Smooth muscle cell (in vitro differentiated cells): Measurements from ENCODE around the gene APOLD1. TPM values are rescaled to one million over a fixed set of nuclear protein-coding genes. Genes with fewer than 3 reads are reported as not detected.

Experiments used
- DNase-seq: peaks from one replicate; lab custom pipeline; 2025; ENCODE audit not compliant: unreplicated experiment; lab: John Stamatoyannopoulos, UW
- H2AFZ ChIP-seq: fragments of 200-600 bp; sonication (generic); 2 replicates; pipeline ENCODE4 v1.6.0; 2016; ENCODE audit warnings: antibody characterized with exemption, low read depth, mild to moderate bottlenecking
- H3F3A ChIP-seq: fragments of 200-600 bp; sonication (generic); 2 replicates; pipeline ENCODE4 v1.6.0; 2017; ENCODE audit warnings: antibody characterized with exemption, low read depth
- H3K27ac ChIP-seq: fragments of 200-600 bp; sonication (generic); 2 replicates; pipeline ENCODE4 v1.5.1; 2016; ENCODE audit warnings: low read depth, mild to moderate bottlenecking
- H3K27me3 ChIP-seq: fragments of 200-600 bp; sonication (generic); 2 replicates; pipeline ENCODE4 v1.6.1; 2016; ENCODE audit warnings: low read depth, mild to moderate bottlenecking
- H3K36me3 ChIP-seq: fragments of 200-600 bp; sonication (generic); 2 replicates; pipeline ENCODE4 v1.5.1; 2016; ENCODE audit warnings: low read depth
- H3K4me1 ChIP-seq: fragments of 200-600 bp; sonication (generic); 2 replicates; pipeline ENCODE4 v1.5.1; 2016; ENCODE audit warnings: low read depth
- H3K4me2 ChIP-seq: fragments of 200-600 bp; sonication (generic); 2 replicates; pipeline ENCODE4 v1.6.0; 2016; ENCODE audit warnings: mild to moderate bottlenecking
- H3K4me3 ChIP-seq: fragments of 200-600 bp; sonication (generic); 2 replicates; pipeline ENCODE4 v1.5.1; 2016; ENCODE audit warnings: mild to moderate bottlenecking
- H3K79me2 ChIP-seq: fragments of 200-600 bp; sonication (generic); 2 replicates; pipeline ENCODE4 v1.6.0; 2016; ENCODE audit warnings: low read depth, mild to moderate bottlenecking
- H3K9ac ChIP-seq: fragments of 200-600 bp; sonication (generic); 2 replicates; pipeline ENCODE4 v1.6.0; 2016; ENCODE audit warnings: low read depth
- H3K9me3 ChIP-seq: fragments of 200-600 bp; sonication (generic); replicated peaks from 2 replicates; pipeline ENCODE4 v1.5.1; 2016; ENCODE audit warnings: low read depth
- H4K20me1 ChIP-seq: fragments of 200-600 bp; sonication (generic); 2 replicates; pipeline ENCODE4 v1.6.0; 2016; ENCODE audit warnings: low read depth
- WGBS: methylation state at CpG from one replicate; pipeline ENCODE4 v1.1.7; 2016; ENCODE audit warnings: low lambda C conversion rate; 5-methylcytosine and 5-hydroxymethylcytosine counted together
- polyA plus RNA-seq: library from polyadenylated mRNA; unstranded; fragments of >200 nt; fragmentation: Nextera tagmentation; extraction: Ambion mirVana; gene quantifications from 2 replicates; pipeline ENCODE4 v1.2.1, GENCODE V29; 2016
- total RNA-seq: library from RNA; depleted of rRNA; stranded (reverse); fragments of >200 nt; gene quantifications from 2 replicates; pipeline ENCODE4 v1.2.3, GENCODE V29; 2014
- TF ChIP-seq, protein P1 (sequence below): fragments of 200-600 bp; sonication (generic); IDR thresholded peaks from 2 replicates; pipeline ENCODE4 v1.5.1; 2017; ENCODE audit warnings: borderline replicate concordance, mild to moderate bottlenecking, antibody characterized with exemption; ENCODE audit not compliant: insufficient read depth, poor library complexity, severe bottlenecking

The APOLD1 gene
- total and polyA plus RNA-seq, 2 experiments from 2014 or later, result 0.99 to 1.8 TPM

DNA sequence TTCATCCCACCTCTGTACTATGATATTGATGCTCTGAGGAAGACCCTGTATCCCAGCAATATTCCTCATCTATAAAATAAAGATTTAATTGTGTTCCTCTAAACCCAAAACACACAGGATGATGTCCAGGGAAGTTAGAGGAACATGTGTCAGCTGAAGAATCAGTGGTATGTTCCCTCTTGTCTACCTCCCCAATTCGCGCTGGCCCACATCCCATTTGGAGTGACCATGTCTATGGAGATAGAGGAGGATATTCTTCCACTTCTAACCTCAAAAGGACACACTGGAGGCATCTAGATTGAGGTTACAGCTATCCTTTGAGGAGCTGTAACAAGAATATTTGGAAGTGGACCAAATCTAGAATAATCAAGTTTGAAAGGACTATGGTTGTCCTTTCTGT is 1.3 kb upstream of the APOLD1 start:
- 98% methylated on average over 2 of the region's 2 CpGs for WGBS
- H3K9ac ChIP-seq, result no peak overlapping the region

GRCh38 chr12:12786351-12786705 is 869 bp downstream of the APOLD1 start:
- WGBS, result 47% methylated on average over 4 of the region's 4 CpGs
- Histone ChIP-seq H3K27ac (peak overlapping the region; percentile 19), H3F3A (peaks cover 9% of the 10 kb centered on the region), H3K27me3 (no peaks in the 10 kb centered on the region), H3K4me3 (peak overlapping the region; percentile 55), H2AFZ (peak overlapping the region; percentile 95), H3K9me3 (no peaks in the 10 kb centered on the region), H3K9ac (peak overlapping the region; percentile 29), H3K4me2 (peak overlapping the region; percentile 87), H4K20me1 (no peaks in the 10 kb centered on the region), H3K79me2 (no peaks in the 10 kb centered on the region), H3K36me3 (no peaks in the 10 kb centered on the region), H3K4me1 (peaks cover 15% of the 10 kb centered on the region)
- TF ChIP-seq, protein P1, sequence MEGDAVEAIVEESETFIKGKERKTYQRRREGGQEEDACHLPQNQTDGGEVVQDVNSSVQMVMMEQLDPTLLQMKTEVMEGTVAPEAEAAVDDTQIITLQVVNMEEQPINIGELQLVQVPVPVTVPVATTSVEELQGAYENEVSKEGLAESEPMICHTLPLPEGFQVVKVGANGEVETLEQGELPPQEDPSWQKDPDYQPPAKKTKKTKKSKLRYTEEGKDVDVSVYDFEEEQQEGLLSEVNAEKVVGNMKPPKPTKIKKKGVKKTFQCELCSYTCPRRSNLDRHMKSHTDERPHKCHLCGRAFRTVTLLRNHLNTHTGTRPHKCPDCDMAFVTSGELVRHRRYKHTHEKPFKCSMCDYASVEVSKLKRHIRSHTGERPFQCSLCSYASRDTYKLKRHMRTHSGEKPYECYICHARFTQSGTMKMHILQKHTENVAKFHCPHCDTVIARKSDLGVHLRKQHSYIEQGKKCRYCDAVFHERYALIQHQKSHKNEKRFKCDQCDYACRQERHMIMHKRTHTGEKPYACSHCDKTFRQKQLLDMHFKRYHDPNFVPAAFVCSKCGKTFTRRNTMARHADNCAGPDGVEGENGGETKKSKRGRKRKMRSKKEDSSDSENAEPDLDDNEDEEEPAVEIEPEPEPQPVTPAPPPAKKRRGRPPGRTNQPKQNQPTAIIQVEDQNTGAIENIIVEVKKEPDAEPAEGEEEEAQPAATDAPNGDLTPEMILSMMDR, result no peak
- DNase-seq, result no peak

More for the DNA sequence above, 1.3 kb upstream of the APOLD1 start:
- Histone ChIP-seq H3K27ac (no peak overlapping the region), H3F3A (peaks cover 9% of the 10 kb centered on the region), H3K27me3 (no peaks in the 10 kb centered on the region), H3K36me3 (no peaks in the 10 kb centered on the region), H4K20me1 (no peaks in the 10 kb centered on the region), H2AFZ (no peak overlapping the region), H3K79me2 (no peaks in the 10 kb centered on the region), H3K4me2 (no peak overlapping the region), H3K4me3 (no peak overlapping the region), H3K4me1 (peaks cover 13% of the 10 kb centered on the region), H3K9me3 (no peaks in the 10 kb centered on the region)
- DNase-seq, result no peak
- TF ChIP-seq, protein P1, result no peak

DNA sequence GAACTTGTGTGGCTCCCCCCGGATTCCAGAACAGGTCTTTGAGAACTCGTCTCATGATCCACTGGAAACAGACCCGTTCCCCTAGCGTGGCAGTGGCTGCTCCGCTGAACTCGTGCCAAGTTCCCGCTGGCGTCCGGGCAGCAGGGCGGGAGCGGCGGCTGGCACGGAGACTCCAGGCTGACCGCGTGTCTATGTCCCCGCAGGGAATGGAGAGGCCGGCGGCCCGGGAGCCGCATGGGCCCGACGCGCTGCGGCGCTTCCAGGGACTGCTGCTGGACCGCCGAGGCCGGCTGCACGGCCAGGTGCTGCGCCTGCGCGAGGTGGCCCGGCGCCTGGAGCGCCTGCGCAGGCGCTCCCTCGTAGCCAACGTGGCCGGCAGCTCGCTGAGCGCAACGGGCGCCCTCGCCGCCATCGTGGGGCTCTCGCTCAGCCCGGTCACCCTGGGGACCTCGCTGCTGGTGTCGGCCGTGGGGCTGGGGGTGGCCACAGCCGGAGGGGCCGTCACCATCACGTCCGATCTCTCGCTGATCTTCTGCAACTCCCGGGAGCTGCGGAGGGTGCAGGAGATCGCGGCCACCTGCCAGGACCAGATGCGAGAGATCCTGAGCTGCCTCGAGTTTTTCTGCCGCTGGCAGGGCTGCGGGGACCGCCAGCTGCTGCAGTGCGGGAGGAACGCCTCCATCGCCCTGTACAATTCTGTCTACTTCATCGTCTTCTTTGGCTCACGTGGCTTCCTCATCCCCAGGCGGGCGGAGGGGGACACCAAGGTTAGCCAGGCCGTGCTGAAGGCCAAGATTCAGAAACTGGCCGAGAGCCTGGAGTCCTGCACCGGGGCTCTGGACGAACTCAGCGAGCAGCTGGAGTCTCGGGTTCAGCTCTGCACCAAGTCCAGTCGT is 1.5 kb downstream of the APOLD1 start:
- peak overlapping the region; percentile 55 for H3K4me3 ChIP-seq
- no peaks in the 10 kb centered on the region for H3K9me3 ChIP-seq
- H3K4me2 ChIP-seq, result peak overlapping the region; percentile 87
- no peaks in the 10 kb centered on the region for H3K79me2 ChIP-seq
- DNase-seq, result no peak
- TF ChIP-seq, protein P1, result no peak
- H3K27me3 ChIP-seq, result no peaks in the 10 kb centered on the region
- peak overlapping the region; percentile 19 for H3K27ac ChIP-seq
- no peaks in the 10 kb centered on the region for H4K20me1 ChIP-seq
- H3F3A ChIP-seq, result peaks cover 13% of the 10 kb centered on the region
- WGBS, result 39% methylated on average over 68 of the region's 80 CpGs
- H3K36me3 ChIP-seq, result no peaks in the 10 kb centered on the region
- peaks cover 21% of the 10 kb centered on the region for H3K4me1 ChIP-seq
- H2AFZ ChIP-seq, result peak overlapping the region; percentile 95
- peak overlapping the region; percentile 29 for H3K9ac ChIP-seq

DNA sequence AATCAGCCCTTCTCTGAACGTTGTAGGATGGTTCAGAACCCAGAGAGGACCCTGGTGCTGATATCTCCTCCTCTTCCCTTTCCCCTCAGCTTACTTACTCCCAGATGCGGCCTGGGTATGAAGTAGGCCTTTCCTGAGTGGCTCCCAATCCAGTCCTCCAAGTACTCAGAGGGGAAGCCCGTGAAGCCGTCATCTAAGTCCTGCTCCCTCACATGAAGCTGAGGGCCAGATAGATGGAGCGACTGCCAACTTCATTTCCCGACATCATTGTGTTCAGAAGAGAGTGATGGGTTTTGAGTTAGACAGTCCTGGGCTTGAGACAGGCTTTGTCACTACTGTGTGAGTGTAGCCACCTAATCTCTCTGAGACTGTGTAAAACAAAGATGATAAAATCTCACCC is 2.7 kb downstream of the APOLD1 start:
- H3K79me2 ChIP-seq, result no peaks in the 10 kb centered on the region
- no peak overlapping the region for H3K4me2 ChIP-seq
- WGBS, result 94% methylated on average over 6 of the region's 6 CpGs
- H3K36me3 ChIP-seq, result no peaks in the 10 kb centered on the region
- H3K27ac ChIP-seq, result no peak overlapping the region
- H3K4me1 ChIP-seq, result peaks cover 23% of the 10 kb centered on the region
- no peaks in the 10 kb centered on the region for H3K27me3 ChIP-seq
- H3K9me3 ChIP-seq, result no peaks in the 10 kb centered on the region
- H3K9ac ChIP-seq, result no peak overlapping the region
- TF ChIP-seq, protein P1, result no peak
- H2AFZ ChIP-seq, result peak overlapping the region; percentile 71
- no peak overlapping the region for H3K4me3 ChIP-seq
- peaks cover 14% of the 10 kb centered on the region for H3F3A ChIP-seq
- H4K20me1 ChIP-seq, result no peaks in the 10 kb centered on the region
- no peak for DNase-seq
